OCI-M2 (cell line): ENCODE measurements around the gene FKBP7.
"Not testable (repeated sequence)": the region's sequence is repeated elsewhere in the genome, so short reads cannot be mapped to it uniquely, and the experiment has no call there.

Experiments
- DNase-seq: peaks from one replicate; lab custom pipeline; 2025; ENCODE audit not compliant: unreplicated experiment; lab: John Stamatoyannopoulos, UW

Gene FKBP7

GRCh38 chr2:178450524-178450773 lies 28.0 kb downstream of the FKBP7 start:
- no peak for DNase-seq

DNA sequence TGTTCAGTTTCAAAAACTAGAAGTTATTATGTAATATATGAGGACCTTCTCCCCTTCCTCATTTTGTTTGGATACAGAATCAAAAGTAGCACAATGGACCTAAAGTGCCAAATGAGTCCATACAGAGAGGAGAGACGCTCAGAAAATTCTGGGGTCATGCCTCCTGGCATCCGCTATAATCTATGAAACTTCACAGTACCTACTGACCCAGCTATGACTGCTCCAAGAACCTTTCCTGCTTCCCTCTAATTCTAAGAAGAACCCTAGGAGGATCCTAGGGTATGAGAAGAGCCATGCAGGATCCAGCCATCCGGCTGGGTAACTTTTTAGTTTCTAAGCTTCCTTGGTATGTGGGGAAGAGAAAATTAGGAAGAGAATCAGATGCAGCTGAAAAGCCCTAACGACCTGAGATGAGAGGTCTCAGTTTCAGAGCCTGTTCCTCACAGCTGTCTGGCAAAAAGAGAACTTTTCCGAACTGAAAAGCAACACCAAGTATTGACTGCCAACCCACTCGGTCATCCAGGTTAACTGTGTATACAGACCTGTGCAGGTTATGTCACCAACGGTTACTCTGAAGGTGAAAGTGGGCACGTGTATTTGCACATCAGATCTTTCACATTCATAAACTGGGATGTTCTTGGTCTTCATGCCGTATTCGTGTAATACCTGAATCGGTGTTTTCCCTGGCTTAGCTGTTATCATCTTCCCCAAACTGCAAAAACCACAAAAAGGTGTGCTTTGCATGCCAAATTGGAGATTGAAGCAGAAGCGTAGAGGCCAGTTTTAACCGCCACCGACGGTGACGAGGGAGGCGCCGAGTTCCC lies 28.5 kb downstream of the FKBP7 start:
- DNase-seq: no peak

DNA sequence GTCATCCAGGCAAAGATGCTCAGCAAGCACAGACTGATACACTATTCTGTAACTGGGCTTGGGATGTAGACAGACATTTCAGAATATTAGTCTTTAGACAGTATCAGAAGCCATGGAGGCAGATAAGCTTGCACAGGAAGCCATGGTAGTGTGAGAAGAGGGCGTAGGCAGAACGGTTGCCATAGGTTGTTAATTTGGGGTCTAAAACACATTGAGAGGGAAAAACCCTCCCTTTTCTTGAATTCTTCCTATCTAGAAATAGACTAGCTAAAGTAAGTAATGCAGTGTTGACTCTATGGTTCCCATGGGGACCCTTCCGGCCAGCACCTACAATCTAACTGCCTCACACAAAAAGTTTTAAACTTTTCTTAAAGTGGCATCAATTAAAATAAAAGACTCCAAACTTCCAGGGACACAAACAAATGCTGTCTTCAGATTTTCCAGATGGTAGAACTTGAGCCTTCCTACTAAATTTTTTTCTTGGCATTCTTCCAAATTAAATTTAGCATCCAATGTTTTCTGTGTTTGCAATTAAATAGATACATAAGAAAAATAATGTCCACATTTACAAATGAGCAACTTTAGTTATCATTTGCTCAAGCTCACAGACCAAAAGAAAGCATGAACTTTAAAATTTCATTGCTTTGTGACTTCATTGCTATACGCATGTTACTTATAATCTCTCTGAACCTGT lies 29.3 kb downstream of the FKBP7 start:
- no peak for DNase-seq

DNA sequence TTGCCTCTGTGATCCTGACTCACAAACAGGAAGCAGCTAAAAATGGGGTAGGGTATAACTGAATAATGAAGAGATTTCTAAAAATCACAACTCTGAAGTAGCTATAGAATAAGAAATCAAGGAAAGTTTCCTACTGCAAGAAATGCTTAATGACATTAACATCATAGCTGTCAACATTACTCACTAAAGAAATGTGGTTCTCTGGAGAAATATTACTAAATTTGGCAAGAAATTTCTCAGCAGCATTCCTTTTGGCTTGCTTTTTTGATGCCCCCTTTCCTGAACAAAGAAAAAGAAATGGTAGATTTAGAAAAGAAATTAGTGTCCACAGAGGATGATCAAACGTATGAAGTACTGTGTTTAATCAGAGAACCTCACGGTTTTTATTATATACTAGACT lies 37.0 kb downstream of the FKBP7 start:
- DNase-seq: no peak

GRCh38 chr2:178436662-178437061 lies 41.7 kb downstream of the FKBP7 start:
- no peak for DNase-seq

GRCh38 chr2:178429336-178429735 lies 49.1 kb downstream of the FKBP7 start:
- DNase-seq: no peak

DNA sequence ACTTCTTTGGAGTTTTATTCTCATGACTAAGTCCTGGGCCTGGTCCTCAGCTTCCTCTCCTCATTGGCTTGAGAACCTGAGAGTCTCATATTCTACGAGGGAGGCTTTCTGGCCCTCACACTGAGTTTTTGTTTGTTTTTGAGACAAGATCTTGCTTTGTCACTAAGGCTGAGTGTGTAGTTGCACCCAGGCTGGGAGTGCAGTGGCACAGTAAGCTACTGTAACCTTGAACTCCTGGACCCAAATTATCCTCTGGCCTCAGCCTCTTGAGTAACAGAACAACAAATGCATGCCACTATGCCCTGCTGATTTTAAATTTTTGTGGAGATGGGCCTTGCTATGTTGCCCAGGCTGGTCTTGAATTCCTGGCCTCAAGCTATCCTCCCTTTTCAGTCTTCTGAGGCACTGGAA lies 50.0 kb downstream of the FKBP7 start:
- no peak for DNase-seq

GRCh38 chr2:178427458-178427857 lies 50.9 kb downstream of the FKBP7 start:
- no peak for DNase-seq

- no peak for DNase-seq
Observed at GRCh38 chr2:178426388-178426787, 52.0 kb downstream of the FKBP7 start.

- DNase-seq: no peak
Observed at GRCh38 chr2:178425255-178425827, 53.1 kb downstream of the FKBP7 start.

DNA sequence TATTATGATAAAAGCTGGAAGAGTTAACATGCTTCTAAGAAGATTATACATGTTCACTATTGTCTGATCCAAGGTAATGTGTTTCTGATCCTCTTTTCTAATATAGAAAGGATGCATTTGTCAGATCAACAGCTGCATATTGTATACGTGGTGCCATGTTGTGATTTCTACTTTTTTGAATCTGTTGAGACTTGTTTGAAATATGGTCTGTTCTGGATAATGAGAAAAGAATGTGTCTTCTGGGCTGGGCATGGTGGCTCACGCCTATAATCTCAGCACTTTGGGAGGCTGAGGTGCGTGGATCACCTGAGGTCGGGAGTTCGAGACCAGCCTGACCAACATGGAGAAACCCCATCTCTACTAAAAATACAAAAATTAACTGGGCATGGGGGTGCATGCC lies 54.7 kb downstream of the FKBP7 start:
- DNase-seq: not testable (repeated sequence)

GRCh38 chr2:178422097-178422496 lies 56.3 kb downstream of the FKBP7 start:
- DNase-seq: no peak

DNA sequence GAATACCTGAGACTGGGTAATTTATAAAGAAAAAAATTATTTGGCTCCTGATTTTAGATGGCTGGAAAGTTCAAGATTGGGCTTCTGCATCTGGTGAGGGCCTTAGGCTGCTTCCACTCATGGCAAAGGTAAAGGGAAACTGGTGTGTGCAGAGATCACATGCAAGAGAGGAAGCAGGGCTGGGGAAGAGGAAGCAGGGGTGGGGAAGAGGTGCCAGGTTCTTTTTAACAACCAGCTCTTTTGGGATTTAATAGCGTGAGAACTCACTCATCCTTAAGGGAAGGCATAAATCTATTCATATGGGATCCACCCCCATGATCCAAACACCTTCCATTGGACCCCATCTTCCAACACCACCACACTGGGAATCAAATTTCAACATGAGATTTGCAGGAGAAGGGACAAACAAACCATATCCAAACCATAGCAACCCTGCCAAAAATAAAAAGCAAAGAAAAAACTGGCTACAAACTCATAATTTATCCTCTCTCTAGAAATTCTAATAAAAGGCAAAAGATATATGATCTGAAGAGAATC lies 57.9 kb downstream of the FKBP7 start:
- no peak for DNase-seq

DNA sequence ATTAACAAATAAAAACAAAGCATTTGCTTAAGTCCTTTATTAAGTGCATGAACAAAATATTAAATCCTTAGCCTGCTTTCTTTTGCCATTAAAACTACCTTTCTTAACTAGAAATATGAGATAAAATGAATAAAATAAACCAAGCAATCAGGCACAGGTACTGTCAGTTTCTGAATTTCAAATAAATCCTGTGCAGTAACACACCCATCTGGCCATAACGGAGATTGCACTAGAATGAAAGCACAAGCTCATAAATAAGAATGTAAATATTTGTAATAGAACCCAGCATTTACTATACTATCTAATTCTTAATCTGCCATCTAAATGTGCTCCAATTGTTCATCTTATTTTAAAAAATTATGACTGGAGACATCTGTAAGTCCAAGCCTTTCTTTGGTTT lies 59.3 kb downstream of the FKBP7 start:
- DNase-seq: no peak

DNA sequence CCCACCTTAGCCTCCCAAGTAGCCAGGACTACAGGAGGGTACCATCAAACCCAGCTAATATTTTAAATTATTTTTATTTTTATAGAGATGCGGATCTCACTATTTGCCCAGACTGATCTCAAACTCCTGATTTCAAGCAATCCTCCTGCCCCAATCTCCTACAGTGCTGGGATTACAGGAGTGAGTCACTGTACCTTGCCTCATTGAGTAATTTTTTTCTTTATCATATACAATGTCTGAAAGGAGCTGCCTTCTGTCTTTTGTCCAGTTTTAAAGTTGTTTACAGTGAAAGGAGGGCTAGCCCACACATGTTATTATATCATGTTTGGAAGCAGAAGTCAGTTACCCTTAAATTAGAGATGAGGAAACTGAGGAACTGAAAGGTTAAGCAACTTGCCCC lies 60.0 kb downstream of the FKBP7 start:
- DNase-seq: no peak

DNA sequence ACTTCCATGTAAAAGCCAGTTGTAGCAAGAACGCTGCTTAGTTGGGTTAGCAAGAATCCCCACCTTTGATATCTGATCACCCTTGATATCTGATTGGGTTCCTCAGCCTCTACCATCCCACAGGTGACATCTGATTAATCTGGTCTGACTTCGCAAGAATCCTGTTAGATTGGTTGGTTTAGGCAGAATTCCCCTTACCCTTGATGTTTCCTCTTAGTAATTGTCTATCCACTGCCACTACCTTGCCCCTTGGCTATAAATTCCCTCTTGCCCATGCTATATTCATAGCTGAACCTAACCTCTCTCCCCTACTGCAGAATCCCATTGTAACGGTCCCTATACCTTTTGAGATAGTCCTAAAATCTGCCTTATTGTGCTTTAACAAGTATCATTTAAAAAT lies 60.5 kb downstream of the FKBP7 start:
- no peak for DNase-seq

- DNase-seq: no peak
Observed at GRCh38 chr2:178415979-178416378, 62.4 kb downstream of the FKBP7 start.

DNA sequence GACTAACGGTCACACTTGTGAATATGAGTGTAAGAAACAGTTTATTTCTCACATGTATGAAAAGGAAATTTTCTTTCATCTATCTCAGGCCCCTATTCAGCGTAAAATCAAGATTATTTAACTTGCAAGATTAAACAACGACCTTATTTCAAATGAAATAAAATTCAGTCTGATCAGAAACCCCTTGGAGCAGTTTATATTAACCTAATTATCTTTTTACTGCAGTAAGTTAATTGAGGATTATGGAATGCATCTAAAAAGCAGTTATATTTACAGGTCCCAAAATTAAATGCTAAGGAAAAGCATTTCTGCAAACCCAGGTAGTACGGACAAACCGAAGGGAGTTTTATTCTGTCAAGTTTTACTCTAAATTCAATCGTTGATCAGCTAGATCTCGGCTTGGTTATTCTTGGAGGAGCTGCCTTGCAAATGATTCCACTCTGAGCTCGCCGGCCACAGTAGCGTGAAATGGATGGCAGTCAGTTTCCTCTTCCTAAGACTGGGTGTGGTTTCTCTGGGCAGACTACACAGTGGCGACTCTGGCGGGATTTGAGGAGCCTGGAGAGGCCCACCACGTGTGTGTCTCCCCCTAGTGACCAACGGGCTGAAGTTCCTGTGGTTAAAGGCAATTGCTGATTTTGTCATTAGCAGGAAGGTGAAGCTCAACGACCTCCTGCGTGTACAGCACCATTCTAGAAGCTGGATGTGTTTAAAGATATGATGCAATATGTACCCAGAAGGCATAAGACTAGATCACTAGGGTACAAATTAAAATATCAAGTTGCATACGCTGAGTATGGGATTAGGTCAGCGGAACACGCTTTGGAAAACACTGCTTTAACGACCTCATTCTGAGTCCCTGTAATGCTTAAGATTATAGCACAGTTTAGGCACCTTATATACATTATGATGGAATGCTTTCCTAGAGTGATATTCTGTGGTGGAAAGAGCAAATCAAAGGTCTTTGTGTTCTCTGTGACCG lies 63.8 kb downstream of the FKBP7 start:
- peak; percentile 50 for DNase-seq
